CD1c-positive myeloid dendritic cell (primary cell): Measurements from ENCODE around the gene EYS.
"Not testable (repeated sequence)": the region's sequence is repeated elsewhere in the genome, so short reads cannot be mapped to it uniquely, and the experiment has no call there.

ENCODE experiments used
- DNase-seq: peaks from one replicate; pipeline ENCODE4 v3.0.0-alpha.2; 2016; ENCODE audit errors: extremely low spot score

The EYS gene

GRCh38 chr6:65633501-65633900 is 73.5 kb downstream of the EYS start:
- no peak for DNase-seq

- DNase-seq, result no peak
Observed at GRCh38 chr6:65631711-65632110, 75.3 kb downstream of the EYS start.

- DNase-seq, result not testable (repeated sequence)
Observed at GRCh38 chr6:65627434-65627999, 79.5 kb downstream of the EYS start.

- DNase-seq, result no peak
Observed at GRCh38 chr6:65627015-65627414, 80.0 kb downstream of the EYS start.

- no peak for DNase-seq
Observed at GRCh38 chr6:65623566-65623965, 83.5 kb downstream of the EYS start.

GRCh38 chr6:65610746-65611145 is 96.3 kb downstream of the EYS start:
- no peak for DNase-seq

GRCh38 chr6:65595540-65595939 is 111.5 kb downstream of the EYS start:
- no peak for DNase-seq

- DNase-seq, result no peak
Observed at GRCh38 chr6:65570340-65570739, 136.7 kb downstream of the EYS start.

GRCh38 chr6:65569505-65569904 is 137.5 kb downstream of the EYS start:
- no peak for DNase-seq

- not testable (repeated sequence) for DNase-seq
Observed at GRCh38 chr6:65569056-65569455, 138.0 kb downstream of the EYS start.

GRCh38 chr6:65566117-65566516 is 140.9 kb downstream of the EYS start:
- DNase-seq, result no peak

- no peak for DNase-seq
Observed at GRCh38 chr6:65558071-65558470, 149.0 kb downstream of the EYS start.

- DNase-seq, result no peak
Observed at GRCh38 chr6:65557224-65557623, 149.8 kb downstream of the EYS start.

GRCh38 chr6:65546894-65547293 is 160.1 kb downstream of the EYS start:
- DNase-seq, result no peak

- no peak for DNase-seq
Observed at GRCh38 chr6:65545920-65546319, 161.1 kb downstream of the EYS start.

- DNase-seq, result no peak
Observed at GRCh38 chr6:65538644-65539043, 168.4 kb downstream of the EYS start.

GRCh38 chr6:65537600-65537999 is 169.4 kb downstream of the EYS start:
- DNase-seq, result no peak

- DNase-seq, result no peak
Observed at GRCh38 chr6:65531533-65531932, 175.5 kb downstream of the EYS start.

GRCh38 chr6:65524232-65524631 is 182.8 kb downstream of the EYS start:
- DNase-seq, result no peak

GRCh38 chr6:65505736-65506135 is 201.3 kb downstream of the EYS start:
- no peak for DNase-seq

GRCh38 chr6:65501045-65501444 is 206.0 kb downstream of the EYS start:
- no peak for DNase-seq

- DNase-seq, result not testable (repeated sequence)
Observed at GRCh38 chr6:65483652-65484051, 223.4 kb downstream of the EYS start.

- no peak for DNase-seq
Observed at GRCh38 chr6:65469650-65470049, 237.4 kb downstream of the EYS start.

GRCh38 chr6:65468307-65468706 is 238.7 kb downstream of the EYS start:
- no peak for DNase-seq
